Measurements from ENCODE around the gene C10orf90.

C10orf90 gene

DNA sequence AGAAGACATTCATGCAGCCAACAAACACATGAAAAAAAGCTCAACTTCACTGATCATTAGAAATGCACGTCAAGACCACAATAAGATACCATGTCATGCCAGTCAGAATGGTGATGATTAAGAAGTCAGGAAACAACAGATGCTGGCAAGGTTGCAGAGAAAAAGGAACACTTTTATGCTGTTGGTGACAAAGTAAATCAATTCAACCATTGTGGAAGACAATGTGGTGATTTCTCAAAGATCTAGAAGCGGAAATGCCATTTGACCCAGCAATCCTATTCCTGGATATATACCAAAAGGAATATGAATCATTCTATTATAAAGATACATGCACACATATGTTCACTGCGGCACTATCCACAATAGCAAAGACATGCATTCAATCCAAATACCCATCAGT is 77.6 kb downstream of the C10orf90 start:
- TF ChIP-seq EZH2phosphoT487 (conservative IDR thresholded peaks at IDR 0.05; ENCODE audit: low read length) = no peak
- TF ChIP-seq, protein P1, sequence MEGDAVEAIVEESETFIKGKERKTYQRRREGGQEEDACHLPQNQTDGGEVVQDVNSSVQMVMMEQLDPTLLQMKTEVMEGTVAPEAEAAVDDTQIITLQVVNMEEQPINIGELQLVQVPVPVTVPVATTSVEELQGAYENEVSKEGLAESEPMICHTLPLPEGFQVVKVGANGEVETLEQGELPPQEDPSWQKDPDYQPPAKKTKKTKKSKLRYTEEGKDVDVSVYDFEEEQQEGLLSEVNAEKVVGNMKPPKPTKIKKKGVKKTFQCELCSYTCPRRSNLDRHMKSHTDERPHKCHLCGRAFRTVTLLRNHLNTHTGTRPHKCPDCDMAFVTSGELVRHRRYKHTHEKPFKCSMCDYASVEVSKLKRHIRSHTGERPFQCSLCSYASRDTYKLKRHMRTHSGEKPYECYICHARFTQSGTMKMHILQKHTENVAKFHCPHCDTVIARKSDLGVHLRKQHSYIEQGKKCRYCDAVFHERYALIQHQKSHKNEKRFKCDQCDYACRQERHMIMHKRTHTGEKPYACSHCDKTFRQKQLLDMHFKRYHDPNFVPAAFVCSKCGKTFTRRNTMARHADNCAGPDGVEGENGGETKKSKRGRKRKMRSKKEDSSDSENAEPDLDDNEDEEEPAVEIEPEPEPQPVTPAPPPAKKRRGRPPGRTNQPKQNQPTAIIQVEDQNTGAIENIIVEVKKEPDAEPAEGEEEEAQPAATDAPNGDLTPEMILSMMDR (IDR thresholded peaks at IDR 0.05; ENCODE audit: insufficient read depth, low read length, poor library complexity, severe bottlenecking) = no peak
- H3F3A ChIP-seq (ENCODE audit: insufficient read depth) = no peaks in the 10 kb centered on the region
- no peaks in the 10 kb centered on the region for H4K20me1 ChIP-seq (ENCODE audit: low read depth, low read length)

DNA sequence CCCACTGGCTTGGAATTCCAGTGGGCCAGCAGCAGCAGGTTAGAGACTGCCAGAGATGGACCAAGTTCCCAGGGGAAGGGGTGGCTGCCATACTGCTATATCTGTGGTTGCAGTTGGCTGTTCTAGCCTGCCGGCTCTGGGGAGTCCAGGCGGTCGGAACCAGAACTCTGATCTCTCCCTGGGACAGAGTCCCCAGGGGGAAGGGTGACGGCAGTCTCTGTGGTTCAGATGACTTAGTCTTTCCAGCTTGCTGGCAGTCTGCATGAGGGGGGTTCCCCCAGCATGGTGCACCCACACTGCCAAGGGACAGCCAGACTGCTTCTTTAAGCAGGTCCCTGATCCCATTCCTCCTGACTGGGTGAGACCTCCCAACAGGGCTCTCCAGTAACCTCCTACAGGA is 82.5 kb downstream of the C10orf90 start:
- Histone ChIP-seq H3K36me3 (ENCODE audit: low read length) (no peaks in the 10 kb centered on the region), H3K4me3 (ENCODE audit: insufficient read depth, low read length, poor library complexity, severe bottlenecking) (no peak overlapping the region), H3K4me2 (ENCODE audit: low read depth, low read length, poor library complexity, severe bottlenecking) (no peak overlapping the region), H3K9ac (ENCODE audit: low read length) (no peak overlapping the region), H3F3A (ENCODE audit: insufficient read depth) (no peaks in the 10 kb centered on the region), H3K27ac (ENCODE audit: low read depth, low read length) (no peak overlapping the region), H3K79me2 (ENCODE audit: insufficient read depth, low read length) (no peaks in the 10 kb centered on the region), H3K9me2 (replicated peaks; ENCODE audit: insufficient read depth, low read length) (no peaks in the 10 kb centered on the region), H4K20me1 (ENCODE audit: low read depth, low read length) (no peaks in the 10 kb centered on the region), H3K9me3 (ENCODE audit: insufficient read depth, low read length) (no peaks in the 10 kb centered on the region), H3K27me3 (ENCODE audit: low read length) (no peaks in the 10 kb centered on the region), H2AFZ (ENCODE audit: low read depth, low read length, severe bottlenecking) (no peak overlapping the region)
- no peak for TF ChIP-seq EZH2phosphoT487 (conservative IDR thresholded peaks at IDR 0.05; ENCODE audit: low read length)
- TF ChIP-seq, protein P1 (IDR thresholded peaks at IDR 0.05; ENCODE audit: insufficient read depth, low read length, poor library complexity, severe bottlenecking) = no peak

More for the DNA sequence above, 77.6 kb downstream of the C10orf90 start:
- H3K9me3 ChIP-seq (ENCODE audit: insufficient read depth, low read length) = no peaks in the 10 kb centered on the region
- no peak overlapping the region for H3K27ac ChIP-seq (ENCODE audit: low read depth, low read length)
- H3K79me2 ChIP-seq (ENCODE audit: insufficient read depth, low read length) = no peaks in the 10 kb centered on the region
- H3K4me3 ChIP-seq (ENCODE audit: insufficient read depth, low read length, poor library complexity, severe bottlenecking) = no peak overlapping the region
- no peaks in the 10 kb centered on the region for H3K36me3 ChIP-seq (ENCODE audit: low read length)
- H3K9me2 ChIP-seq (replicated peaks; ENCODE audit: insufficient read depth, low read length) = no peaks in the 10 kb centered on the region
- 0 out of 2 replicates have a peak, but pooled peaks cover 3% of the 10 kb centered on the region for H3K27me3 ChIP-seq (ENCODE audit: low read length)
- H2AFZ ChIP-seq (ENCODE audit: low read depth, low read length, severe bottlenecking) = no peak overlapping the region
- H3K4me2 ChIP-seq (ENCODE audit: low read depth, low read length, poor library complexity, severe bottlenecking) = no peak overlapping the region
- no peak overlapping the region for H3K9ac ChIP-seq (ENCODE audit: low read length)

DNA sequence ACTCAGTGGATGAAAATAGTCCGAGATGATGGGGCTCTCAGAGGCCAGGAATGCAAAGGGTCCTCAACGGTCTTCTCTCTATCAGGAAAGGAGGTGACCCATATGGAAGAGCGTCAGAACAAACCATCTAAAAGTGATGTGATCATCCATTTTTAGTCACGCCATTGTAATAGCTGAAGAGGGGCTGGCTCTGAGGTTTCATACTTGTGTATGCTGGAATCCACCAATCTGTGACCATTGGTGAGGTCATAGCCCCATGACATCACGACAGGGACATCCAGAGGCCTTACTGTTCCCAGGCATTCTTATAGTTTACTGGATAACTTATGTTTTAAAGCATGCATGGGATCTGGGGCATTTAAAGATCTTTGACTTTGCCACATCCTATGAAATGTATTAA is 83.6 kb downstream of the C10orf90 start:
- Histone ChIP-seq H4K20me1 (ENCODE audit: low read depth, low read length) (no peaks in the 10 kb centered on the region), H3K9me3 (ENCODE audit: insufficient read depth, low read length) (no peaks in the 10 kb centered on the region), H3K27me3 (ENCODE audit: low read length) (no peaks in the 10 kb centered on the region), H3K4me3 (ENCODE audit: insufficient read depth, low read length, poor library complexity, severe bottlenecking) (no peak overlapping the region), H3K9ac (ENCODE audit: low read length) (no peak overlapping the region), H3F3A (ENCODE audit: insufficient read depth) (no peaks in the 10 kb centered on the region), H3K4me2 (ENCODE audit: low read depth, low read length, poor library complexity, severe bottlenecking) (no peak overlapping the region), H3K36me3 (ENCODE audit: low read length) (no peaks in the 10 kb centered on the region), H3K27ac (ENCODE audit: low read depth, low read length) (no peak overlapping the region), H3K9me2 (replicated peaks; ENCODE audit: insufficient read depth, low read length) (no peaks in the 10 kb centered on the region), H3K79me2 (ENCODE audit: insufficient read depth, low read length) (no peaks in the 10 kb centered on the region), H2AFZ (ENCODE audit: low read depth, low read length, severe bottlenecking) (no peak overlapping the region)
- TF ChIP-seq, protein P1 (IDR thresholded peaks at IDR 0.05; ENCODE audit: insufficient read depth, low read length, poor library complexity, severe bottlenecking) = no peak
- no peak for TF ChIP-seq EZH2phosphoT487 (conservative IDR thresholded peaks at IDR 0.05; ENCODE audit: low read length)

Measured in SU-DHL-6 (cell line).